Tibial artery (tissue), 4 donors: ENCODE measurements around the gene HOPX.

Experiments
- DNase-seq, 2 donors: peaks; one replicate each; pipeline ENCODE4 v3.0.0-alpha.2; 2019
- H3K27ac ChIP-seq, 2 donors: fragments of 200-600 bp; sonication (generic) in 1 of 2; 1 replicate in 1 of 2; 2 replicates in 1 of 2; pipeline ENCODE4 v1.5.1; 2018 to 2019; ENCODE audit warnings: mild to moderate bottlenecking in 1 of 2
- H3K27me3 ChIP-seq, 2 donors: fragments of 200-600 bp; sonication (generic) in 1 of 2; one replicate each; pipeline versions ENCODE4 v1.5.1 to v1.6.0; 2016 to 2019
- H3K36me3 ChIP-seq, 3 donors: fragments of 200-600 bp; sonication (generic) in 2 of 3; one replicate each; pipeline ENCODE4 v1.5.1; 2016 to 2019; ENCODE audit warnings: mild to moderate bottlenecking in 2 of 3
- H3K4me1 ChIP-seq, 4 donors: fragments of 200-600 bp; sonication (generic) in 2 of 4; 1 replicate in 3 of 4; 2 replicates in 1 of 4; pipeline ENCODE4 v1.5.1; 2016 to 2019
- H3K4me3 ChIP-seq, 2 donors: fragments of 200-600 bp; sonication (generic) in 1 of 2; 1 replicate in 1 of 2; 2 replicates in 1 of 2; pipeline ENCODE4 v1.5.1; 2018 to 2019; ENCODE audit warnings: mild to moderate bottlenecking in 2 of 2
- H3K9me3 ChIP-seq, 3 donors: fragments of 200-600 bp; sonication (generic) in 1 of 3; one replicate each; pipeline ENCODE4 v1.5.1; 2016 to 2019
- intact Hi-C: fragments of 100-400 bp; cut with DNase I; formaldehyde crosslinking; loops from one replicate; pipeline ENCODE4 v1.15.0; 2023; ENCODE audit warnings: low total_unique reads
- TF ChIP-seq, protein P1 (sequence below), 2 experiments: fragments of 200-600 bp in 1 of 2; fragments of 450-650 bp in 1 of 2; IDR thresholded peaks; one replicate each; pipeline ENCODE4 v1.5.1; 2017 to 2019; ENCODE audit warnings: antibody characterized with exemption in 2 of 2, mild to moderate bottlenecking in 1 of 2, moderate library complexity in 1 of 2

The HOPX gene

DNA sequence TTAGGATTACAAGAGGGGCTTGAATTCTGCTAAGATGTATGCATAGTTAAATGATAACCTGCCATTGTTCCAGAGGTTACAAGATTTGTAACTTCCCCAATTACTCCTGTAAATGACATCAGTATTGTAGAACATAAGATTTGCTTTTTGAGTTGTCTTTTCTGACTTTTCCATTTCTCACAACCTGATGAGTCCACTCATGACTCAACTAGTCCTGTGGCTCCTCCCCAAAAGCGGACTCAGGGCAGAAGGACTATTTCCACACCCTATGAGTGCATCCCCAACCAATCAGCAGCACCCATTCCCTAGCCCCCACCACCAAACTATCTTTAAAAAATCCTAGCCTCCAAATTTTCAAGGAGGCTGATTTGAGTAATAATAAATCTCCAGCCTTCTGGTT lies 54.7 kb downstream of the HOPX start:
- no peak overlapping the region for H3K4me3 ChIP-seq
- no peaks in the 10 kb centered on the region for H3K4me1 ChIP-seq
- no peaks in the 10 kb centered on the region for H3K27me3 ChIP-seq
- no peak overlapping the region for H3K27ac ChIP-seq
- no peak for DNase-seq
- no peaks in the 10 kb centered on the region for H3K36me3 ChIP-seq
- intact Hi-C loops: no loop called here
- no peaks in the 10 kb centered on the region for H3K9me3 ChIP-seq
- TF ChIP-seq, protein P1, sequence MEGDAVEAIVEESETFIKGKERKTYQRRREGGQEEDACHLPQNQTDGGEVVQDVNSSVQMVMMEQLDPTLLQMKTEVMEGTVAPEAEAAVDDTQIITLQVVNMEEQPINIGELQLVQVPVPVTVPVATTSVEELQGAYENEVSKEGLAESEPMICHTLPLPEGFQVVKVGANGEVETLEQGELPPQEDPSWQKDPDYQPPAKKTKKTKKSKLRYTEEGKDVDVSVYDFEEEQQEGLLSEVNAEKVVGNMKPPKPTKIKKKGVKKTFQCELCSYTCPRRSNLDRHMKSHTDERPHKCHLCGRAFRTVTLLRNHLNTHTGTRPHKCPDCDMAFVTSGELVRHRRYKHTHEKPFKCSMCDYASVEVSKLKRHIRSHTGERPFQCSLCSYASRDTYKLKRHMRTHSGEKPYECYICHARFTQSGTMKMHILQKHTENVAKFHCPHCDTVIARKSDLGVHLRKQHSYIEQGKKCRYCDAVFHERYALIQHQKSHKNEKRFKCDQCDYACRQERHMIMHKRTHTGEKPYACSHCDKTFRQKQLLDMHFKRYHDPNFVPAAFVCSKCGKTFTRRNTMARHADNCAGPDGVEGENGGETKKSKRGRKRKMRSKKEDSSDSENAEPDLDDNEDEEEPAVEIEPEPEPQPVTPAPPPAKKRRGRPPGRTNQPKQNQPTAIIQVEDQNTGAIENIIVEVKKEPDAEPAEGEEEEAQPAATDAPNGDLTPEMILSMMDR (IDR thresholded peaks at IDR 0.05): no peak

DNA sequence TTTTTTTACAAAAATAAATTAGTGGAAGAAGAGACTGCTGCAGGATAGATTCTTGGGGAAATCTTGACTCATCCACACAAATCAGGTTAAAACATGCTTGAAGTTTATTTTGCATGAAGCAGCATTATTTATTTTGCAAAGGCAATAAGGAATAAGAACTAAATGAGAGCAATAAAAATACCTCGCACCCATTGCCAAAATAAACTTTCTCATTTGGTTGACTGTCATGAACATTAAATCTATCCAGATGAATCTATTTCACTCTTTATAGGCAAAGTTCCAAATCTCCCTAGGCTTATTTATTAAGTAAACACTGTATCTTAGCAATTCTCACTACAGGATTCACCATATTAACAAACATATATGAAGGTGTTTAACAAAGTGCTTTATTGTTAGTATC lies 58.9 kb downstream of the HOPX start:
- no peak overlapping the region for H3K4me3 ChIP-seq
- intact Hi-C loops: no loop called here
- H3K36me3 ChIP-seq: no peaks in the 10 kb centered on the region
- H3K27ac ChIP-seq: no peak overlapping the region
- no peaks in the 10 kb centered on the region for H3K27me3 ChIP-seq
- H3K4me1 ChIP-seq: no peaks in the 10 kb centered on the region
- no peaks in the 10 kb centered on the region for H3K9me3 ChIP-seq
- TF ChIP-seq, protein P1 (IDR thresholded peaks at IDR 0.05): no peak
- no peak for DNase-seq

DNA sequence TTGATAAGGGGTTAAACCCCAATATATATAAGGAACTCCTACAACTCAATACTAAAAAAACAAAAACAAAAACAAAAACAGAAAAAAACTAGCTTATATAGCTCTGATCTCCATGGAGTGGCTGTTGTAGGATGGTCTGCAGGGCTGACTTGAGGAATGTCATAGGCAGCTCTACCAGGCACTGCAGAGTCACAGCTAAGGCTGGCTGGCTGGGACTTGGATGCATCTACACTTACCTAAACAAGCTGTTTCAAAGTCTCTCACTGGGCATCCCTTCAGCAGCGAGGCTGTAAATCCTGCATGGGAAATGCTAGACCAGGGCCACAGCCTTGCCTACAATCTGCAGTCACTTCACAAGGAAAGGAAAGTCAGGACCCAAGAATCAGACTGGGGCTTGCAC lies 61.3 kb downstream of the HOPX start:
- Histone ChIP-seq H3K36me3 (no peaks in the 10 kb centered on the region), H3K27me3 (no peaks in the 10 kb centered on the region), H3K4me1 (no peaks in the 10 kb centered on the region), H3K9me3 (no peaks in the 10 kb centered on the region), H3K27ac (no peak overlapping the region), H3K4me3 (no peak overlapping the region)
- TF ChIP-seq, protein P1 (IDR thresholded peaks at IDR 0.05): no peak
- no peak for DNase-seq
- intact Hi-C loops: no loop called here

DNA sequence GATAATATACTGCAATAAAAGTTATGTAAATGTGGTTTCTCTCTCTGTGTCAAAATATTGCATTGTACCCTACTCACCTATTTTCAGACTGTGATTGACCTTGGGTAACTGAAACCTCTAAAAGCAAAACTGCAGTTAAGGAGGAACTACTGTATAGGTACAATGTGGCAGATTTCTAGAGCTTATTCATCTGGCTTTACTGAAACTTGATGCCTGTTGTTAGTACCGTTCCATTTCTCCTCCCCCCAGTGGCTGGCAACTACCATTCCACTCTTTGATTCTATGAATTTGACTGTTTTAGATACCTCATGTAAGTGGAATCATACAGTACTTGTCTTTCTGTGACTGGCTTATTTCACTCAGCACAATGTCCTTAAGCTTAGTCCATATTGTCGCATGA lies 61.9 kb downstream of the HOPX start:
- DNase-seq: no peak
- Histone ChIP-seq H3K27ac (no peak overlapping the region), H3K9me3 (no peaks in the 10 kb centered on the region), H3K4me1 (no peaks in the 10 kb centered on the region), H3K27me3 (no peaks in the 10 kb centered on the region), H3K4me3 (no peak overlapping the region), H3K36me3 (no peaks in the 10 kb centered on the region)
- intact Hi-C loops: no loop called here
- TF ChIP-seq, protein P1 (IDR thresholded peaks at IDR 0.05): no peak

DNA sequence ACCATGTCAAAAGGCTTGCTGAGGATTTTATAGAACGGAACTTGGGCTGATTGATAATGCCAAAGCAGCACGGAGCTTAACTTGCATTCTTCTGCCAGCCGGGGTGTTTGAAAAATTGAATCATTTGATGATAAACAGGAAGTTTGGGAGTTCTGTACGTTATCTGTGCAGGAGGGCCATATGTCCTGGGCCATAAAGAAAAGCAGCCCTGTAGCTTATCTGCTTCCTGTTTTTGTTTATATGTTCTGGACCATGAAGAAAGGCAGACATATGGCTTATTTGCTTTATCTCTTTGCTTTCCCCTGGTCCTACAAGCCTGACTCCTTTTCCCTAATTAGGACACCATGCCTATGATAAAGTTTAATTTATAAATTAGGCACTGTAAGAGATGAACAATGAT lies 62.4 kb downstream of the HOPX start:
- H3K27me3 ChIP-seq: no peaks in the 10 kb centered on the region
- DNase-seq: no peak
- no peak overlapping the region for H3K4me3 ChIP-seq
- H3K4me1 ChIP-seq: no peaks in the 10 kb centered on the region
- H3K27ac ChIP-seq: no peak overlapping the region
- TF ChIP-seq, protein P1 (IDR thresholded peaks at IDR 0.05): no peak
- H3K36me3 ChIP-seq: no peaks in the 10 kb centered on the region
- H3K9me3 ChIP-seq: no peaks in the 10 kb centered on the region
- intact Hi-C loops: no loop called here
